Measurements from ENCODE around the gene SLC2A9. TPM values are rescaled to one million over a fixed set of nuclear protein-coding genes. Genes with fewer than 3 reads are reported as not detected.
A peak's percentile ranks its signal among the peaks of the same experiment; 100 is the strongest.

SLC2A9 gene
- total RNA-seq, 2 donors from 2014 or later, result 0.95 to 1.9 TPM

DNA sequence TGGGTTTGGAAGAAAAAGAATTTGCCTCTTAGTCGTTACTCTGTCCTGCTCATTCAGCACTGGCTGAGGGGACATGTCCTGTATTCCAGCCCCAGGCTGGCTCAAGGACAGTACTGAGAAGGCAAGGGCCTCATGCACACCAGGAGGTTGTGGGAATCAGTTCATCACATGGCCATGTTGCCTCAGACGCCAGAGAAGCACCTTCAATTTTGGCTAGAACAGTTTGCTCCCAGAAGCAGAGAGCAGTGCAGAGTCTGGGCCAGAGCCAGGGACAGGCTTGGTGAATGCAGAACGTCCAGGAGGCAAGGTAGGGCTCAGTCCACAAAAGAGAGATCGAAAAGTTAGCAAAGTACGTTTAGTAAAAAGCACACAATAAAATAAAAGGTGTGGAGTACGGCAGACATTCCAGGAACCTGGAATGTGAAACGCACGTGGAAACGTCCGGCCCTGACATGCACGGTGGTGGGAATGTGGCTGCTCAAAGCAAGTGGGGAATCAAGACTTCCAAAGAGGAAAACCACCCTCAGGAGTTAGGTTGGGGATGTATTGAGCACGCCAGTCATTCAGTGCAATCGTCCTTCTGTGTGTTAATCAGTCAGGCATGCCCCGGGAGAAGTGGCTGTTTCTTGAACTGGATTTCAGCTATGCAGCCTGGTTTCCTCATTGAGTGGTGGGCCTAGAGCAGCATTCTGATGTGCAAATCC lies 1.2 kb upstream of the SLC2A9 start:
- Histone ChIP-seq H3K36me3 (ENCODE audit: control insufficient read depth, insufficient read depth, low read length) (no peaks in the 10 kb centered on the region), H3K9me3 (ENCODE audit: control insufficient read depth, low read length) (no peaks in the 10 kb centered on the region), H3K9ac (ENCODE audit: extremely low read depth, low read length, poor library complexity, severe bottlenecking) (no peak overlapping the region), H3K27ac (ENCODE audit: low read depth, low read length) (no peak overlapping the region), H3K4me1 (ENCODE audit: control insufficient read depth, insufficient read depth, low read length) (no peaks in the 10 kb centered on the region), H3K27me3 (ENCODE audit: control insufficient read depth, insufficient read depth, low read length, poor library complexity, severe bottlenecking) (no peaks in the 10 kb centered on the region), H3K4me3 (ENCODE audit: low read length) (no peak overlapping the region)
- Mint-ChIP-seq H3K4me1 (peaks cover 3% of the 10 kb centered on the region), H3K36me3 (ENCODE audit: low read depth) (no peaks in the 10 kb centered on the region), H3K4me3 (no peak overlapping the region), H3K9me3 (peaks cover 2% of the 10 kb centered on the region), H3K27me3 (ENCODE audit: insufficient read depth) (peaks cover 34% of the 10 kb centered on the region), H3K27ac (no peak overlapping the region)
- TF ChIP-seq CTCF (conservative IDR thresholded peaks at IDR 0.05), result no peak
- WGBS, 2 experiments (ENCODE audit: insufficient coverage in 1 of 2, insufficient read length in 1 of 2), result 84 to 88% methylated on average over 10 to 14 of the region's 14 CpGs
- peak; percentile 22 for DNase-seq

DNA sequence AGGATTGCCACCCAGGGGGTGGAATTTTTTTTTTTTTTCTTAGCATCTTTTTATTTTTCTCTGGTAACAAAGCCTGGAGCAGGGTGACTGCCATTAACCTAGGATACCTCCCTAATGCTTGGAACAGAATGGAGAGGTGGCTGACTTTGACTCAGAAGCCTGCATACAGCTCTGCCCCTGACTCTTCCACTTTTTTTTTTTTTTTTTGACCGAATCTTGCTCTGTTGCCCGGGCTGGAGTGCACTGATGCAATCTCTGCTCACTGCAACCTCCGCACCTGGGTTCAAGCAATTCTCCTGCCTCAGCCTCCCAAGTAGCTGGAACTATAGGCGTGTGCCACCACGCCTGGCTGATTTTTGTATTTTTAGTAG lies 341 bp upstream of the SLC2A9 start:
- H3K4me3 ChIP-seq (ENCODE audit: low read length), result no peak overlapping the region
- no peak overlapping the region for H3K4me3 Mint-ChIP-seq
- DNase-seq, result peak; percentile 7
- no peaks in the 10 kb centered on the region for H3K36me3 ChIP-seq (ENCODE audit: control insufficient read depth, insufficient read depth, low read length)
- H3K27me3 ChIP-seq (ENCODE audit: control insufficient read depth, insufficient read depth, low read length, poor library complexity, severe bottlenecking), result no peaks in the 10 kb centered on the region
- WGBS, 2 experiments (ENCODE audit: insufficient coverage in 1 of 2, insufficient read length in 1 of 2), result 79 to 86% methylated on average over 3 to 5 of the region's 5 CpGs
- no peak overlapping the region for H3K27ac Mint-ChIP-seq
- no peaks in the 10 kb centered on the region for H3K4me1 ChIP-seq (ENCODE audit: control insufficient read depth, insufficient read depth, low read length)
- H3K4me1 Mint-ChIP-seq, result peaks cover 3% of the 10 kb centered on the region
- no peaks in the 10 kb centered on the region for H3K36me3 Mint-ChIP-seq (ENCODE audit: low read depth)
- H3K9me3 Mint-ChIP-seq, result no peaks in the 10 kb centered on the region
- H3K27me3 Mint-ChIP-seq (ENCODE audit: insufficient read depth), result peaks cover 34% of the 10 kb centered on the region
- H3K9ac ChIP-seq (ENCODE audit: extremely low read depth, low read length, poor library complexity, severe bottlenecking), result no peak overlapping the region
- no peak for TF ChIP-seq CTCF (conservative IDR thresholded peaks at IDR 0.05)
- no peak overlapping the region for H3K27ac ChIP-seq (ENCODE audit: low read depth, low read length)
- no peaks in the 10 kb centered on the region for H3K9me3 ChIP-seq (ENCODE audit: control insufficient read depth, low read length)

DNA sequence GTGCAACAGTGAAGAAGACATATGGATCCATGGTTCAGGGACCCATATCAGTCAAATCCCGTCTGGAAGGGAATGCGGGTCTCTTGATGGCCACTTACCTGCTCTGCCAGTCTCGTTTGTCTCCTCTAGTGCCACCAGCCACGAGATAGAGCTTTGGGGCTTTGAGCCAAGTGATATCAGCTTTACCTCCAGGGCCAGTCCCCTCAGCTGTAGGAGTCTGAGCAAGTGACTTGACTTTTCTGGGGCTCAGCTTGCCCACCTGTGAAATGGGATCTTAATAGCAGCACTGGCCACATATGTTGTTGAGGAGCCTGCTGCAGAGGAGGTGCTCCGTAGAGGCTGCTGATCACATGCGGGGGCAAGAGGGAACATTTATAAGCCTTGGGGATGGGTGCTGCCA lies 1.2 kb downstream of the SLC2A9 start:
- Mint-ChIP-seq H3K4me1 (peaks cover 3% of the 10 kb centered on the region), H3K4me3 (no peak overlapping the region), H3K27ac (no peak overlapping the region), H3K27me3 (ENCODE audit: insufficient read depth) (peaks cover 26% of the 10 kb centered on the region), H3K36me3 (ENCODE audit: low read depth) (no peaks in the 10 kb centered on the region), H3K9me3 (no peaks in the 10 kb centered on the region)
- 94 to 95% methylated on average over 3 to 6 of the region's 6 CpGs for WGBS, 2 experiments (ENCODE audit: insufficient coverage in 1 of 2, insufficient read length in 1 of 2)
- H3K9ac ChIP-seq (ENCODE audit: extremely low read depth, low read length, poor library complexity, severe bottlenecking), result no peak overlapping the region
- H3K9me3 ChIP-seq (ENCODE audit: control insufficient read depth, low read length), result no peaks in the 10 kb centered on the region
- no peak for TF ChIP-seq CTCF (conservative IDR thresholded peaks at IDR 0.05)
- no peaks in the 10 kb centered on the region for H3K4me1 ChIP-seq (ENCODE audit: control insufficient read depth, insufficient read depth, low read length)
- H3K27ac ChIP-seq (ENCODE audit: low read depth, low read length), result no peak overlapping the region
- H3K36me3 ChIP-seq (ENCODE audit: control insufficient read depth, insufficient read depth, low read length), result no peaks in the 10 kb centered on the region
- no peaks in the 10 kb centered on the region for H3K27me3 ChIP-seq (ENCODE audit: control insufficient read depth, insufficient read depth, low read length, poor library complexity, severe bottlenecking)
- peak; percentile 29 for DNase-seq
- H3K4me3 ChIP-seq (ENCODE audit: low read length), result no peak overlapping the region

All from endodermal cell (in vitro differentiated cells).